BLaER1 treated with 17β-estradiol and CSF1 and Interleukin-3, amounts not matched to agents 10 nM and 100 nM (cell line): ENCODE data around the gene PRICKLE1.
A peak's percentile ranks its signal among the peaks of the same experiment; 100 is the strongest.

Experiments
- H3K27ac ChIP-seq, 11 experiments: shearing (Covaris generic); formaldehyde crosslinking; 2 replicates each; pipeline ENCODE4 v1.8.1; 2022
- H3K27me3 ChIP-seq, 11 experiments: shearing (Covaris generic); formaldehyde crosslinking; 2 replicates each; pipeline ENCODE4 v1.8.1; 2022
- H3K36me3 ChIP-seq, 11 experiments: shearing (Covaris generic); formaldehyde crosslinking; 2 replicates each; pipeline ENCODE4 v1.8.1; 2022
- H3K4me1 ChIP-seq, 10 experiments: shearing (Covaris generic); formaldehyde crosslinking; 2 replicates each; pipeline ENCODE4 v1.8.1; 2022
- H3K4me2 ChIP-seq, 11 experiments: shearing (Covaris generic); formaldehyde crosslinking; 2 replicates each; pipeline ENCODE4 v1.8.1; 2022
- H3K4me3 ChIP-seq, 10 experiments: shearing (Covaris generic); formaldehyde crosslinking; 2 replicates each; pipeline ENCODE4 v1.8.1; 2022
- H3K9ac ChIP-seq, 11 experiments: shearing (Covaris generic); formaldehyde crosslinking; 2 replicates each; pipeline ENCODE4 v1.8.1; 2022
- H3K9me3 ChIP-seq, 11 experiments: shearing (Covaris generic); formaldehyde crosslinking; replicated peaks in 1 of 11; 2 replicates each; pipeline ENCODE4 v1.8.1; 2022
- H4K20me1 ChIP-seq, 11 experiments: shearing (Covaris generic); formaldehyde crosslinking; 2 replicates each; pipeline ENCODE4 v1.8.1; 2022
- Cebpa-rat ChIP-seq, 11 experiments: shearing (Covaris generic); IDR thresholded peaks; 2 replicates each; pipeline ENCODE4 v1.8.1; 2022

Gene PRICKLE1

DNA sequence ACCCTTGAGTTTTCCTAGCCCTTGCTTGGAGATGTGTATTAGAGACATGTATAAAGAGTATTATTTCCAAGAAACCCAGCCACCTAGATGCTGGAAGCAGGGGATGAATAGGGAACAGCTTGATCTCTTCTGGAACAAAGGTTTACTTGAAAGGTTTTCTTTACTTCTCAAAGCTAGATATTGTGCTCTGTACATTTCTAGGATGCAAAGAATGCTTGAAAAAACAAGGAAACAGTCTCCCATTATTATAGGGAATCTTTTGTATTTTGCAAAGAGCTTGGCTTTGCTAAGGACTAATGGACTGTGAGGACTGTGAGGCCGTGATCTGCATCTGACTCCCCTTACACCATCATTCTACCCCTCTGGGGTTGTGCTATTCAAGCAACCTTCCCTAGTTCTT is 77.9 kb downstream of the PRICKLE1 start:
- no peak for TF ChIP-seq Cebpa-rat (IDR thresholded peaks at IDR 0.05)
- no peaks in the 10 kb centered on the region for H4K20me1 ChIP-seq

DNA sequence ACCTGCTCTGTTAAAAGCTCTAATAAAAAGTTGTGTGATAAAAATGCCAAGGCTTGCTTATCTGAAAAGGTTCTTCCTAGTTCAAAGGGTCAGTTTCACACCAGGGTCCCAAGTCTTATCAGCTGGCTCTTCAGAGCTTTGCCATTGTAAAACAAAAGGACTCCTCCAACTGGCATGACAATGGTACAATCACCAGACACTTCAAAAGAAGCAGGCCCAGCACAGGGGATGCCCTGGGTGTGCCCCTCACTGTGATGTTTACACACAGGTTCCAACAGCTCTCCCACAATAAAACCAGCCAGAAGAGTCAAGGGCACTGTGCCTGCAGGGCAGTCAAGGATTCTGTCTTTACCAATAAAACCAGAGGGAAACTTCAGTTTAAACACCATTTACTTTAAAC is 78.7 kb downstream of the PRICKLE1 start:
- Histone ChIP-seq H3K9me3 (peaks cover 0 to 5% (median 0%) of the 10 kb centered on the region in 11 experiments; a peak in 1 of 22 replicates), H3K27me3 (no peaks in the 10 kb centered on the region), H3K9ac (no peak overlapping the region), H3K4me1 (peaks cover 0 to 6% (median 0%) of the 10 kb centered on the region in 10 experiments; a peak in 1 of 20 replicates), H3K36me3 (no peaks in the 10 kb centered on the region), H4K20me1 (no peaks in the 10 kb centered on the region), H3K27ac (no peak overlapping the region), H3K4me3 (no peak overlapping the region), H3K4me2 (no peak overlapping the region)
- TF ChIP-seq Cebpa-rat (IDR thresholded peaks at IDR 0.05), result no peak

More for the DNA sequence above, 77.9 kb downstream of the PRICKLE1 start:
- Histone ChIP-seq H3K27me3 (no peaks in the 10 kb centered on the region), H3K9ac (no peak overlapping the region), H3K4me2 (no peak overlapping the region), H3K4me1 (peaks cover 0 to 6% (median 0%) of the 10 kb centered on the region in 10 experiments; a peak in 1 of 20 replicates), H3K4me3 (no peak overlapping the region), H3K27ac (no peak overlapping the region), H3K36me3 (no peaks in the 10 kb centered on the region), H3K9me3 (peaks cover 0 to 14% (median 4%) of the 10 kb centered on the region in 11 experiments; a peak in 8 of 22 replicates)

DNA sequence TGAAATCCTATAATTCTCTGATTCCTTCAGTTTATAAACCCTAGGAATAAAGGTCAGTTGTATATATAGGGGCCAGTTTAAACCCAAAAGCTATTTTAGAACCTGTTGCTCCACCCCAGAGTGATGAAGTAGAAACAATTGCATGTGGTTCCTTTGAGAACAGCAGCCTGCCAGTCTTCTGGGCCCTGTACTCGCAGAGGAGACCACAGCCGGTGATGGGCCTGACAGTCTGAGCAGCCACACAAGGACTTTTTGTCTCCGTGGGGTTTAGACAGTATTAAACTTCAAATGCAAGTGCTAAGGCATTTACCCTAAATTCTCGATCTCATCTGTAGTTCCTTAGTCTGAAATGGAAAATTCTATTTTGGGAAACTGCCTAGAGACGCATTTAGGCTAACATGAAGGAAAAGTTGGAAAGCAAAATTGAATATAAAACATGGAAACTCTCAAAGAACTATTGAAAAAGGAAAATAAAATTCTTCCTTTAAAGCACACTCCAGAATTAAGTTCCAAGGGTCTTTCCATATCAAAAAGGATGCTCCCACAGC is 80.6 kb downstream of the PRICKLE1 start:
- no peaks in the 10 kb centered on the region for H3K27me3 ChIP-seq
- no peak overlapping the region for H3K9ac ChIP-seq
- H3K27ac ChIP-seq, result no peak overlapping the region
- H3K9me3 ChIP-seq, result no peaks in the 10 kb centered on the region
- H4K20me1 ChIP-seq, result no peaks in the 10 kb centered on the region
- peaks cover 0 to 7% (median 0%) of the 10 kb centered on the region in 10 experiments; a peak in 3 of 20 replicates for H3K4me1 ChIP-seq
- H3K4me2 ChIP-seq, result no peak overlapping the region
- no peaks in the 10 kb centered on the region for H3K36me3 ChIP-seq
- H3K4me3 ChIP-seq, result no peak overlapping the region
- TF ChIP-seq Cebpa-rat (IDR thresholded peaks at IDR 0.05), result no peak

DNA sequence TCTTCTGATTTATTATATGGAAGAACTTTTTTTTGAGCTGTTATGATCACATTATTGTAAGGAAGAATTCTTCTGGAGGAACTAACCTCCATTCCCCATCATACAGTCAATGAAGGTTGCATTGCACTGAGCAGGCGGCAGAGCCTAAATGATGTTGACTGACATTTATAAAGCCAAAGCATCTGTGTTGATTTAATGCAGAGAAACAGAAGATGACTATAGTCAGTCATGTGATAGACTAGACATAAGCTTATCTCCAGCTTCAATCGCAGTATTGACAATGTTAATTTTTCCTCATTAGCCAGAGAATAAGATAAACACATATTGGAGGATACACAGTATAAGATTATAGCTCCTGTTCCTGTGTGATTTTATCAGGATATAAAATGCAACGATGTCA is 82.0 kb downstream of the PRICKLE1 start:
- no peak overlapping the region for H3K27ac ChIP-seq
- H3K4me3 ChIP-seq, result no peak overlapping the region
- no peaks in the 10 kb centered on the region for H4K20me1 ChIP-seq
- H3K27me3 ChIP-seq, result no peaks in the 10 kb centered on the region
- no peaks in the 10 kb centered on the region for H3K9me3 ChIP-seq
- no peak overlapping the region for H3K9ac ChIP-seq
- no peaks in the 10 kb centered on the region for H3K36me3 ChIP-seq
- TF ChIP-seq Cebpa-rat (IDR thresholded peaks at IDR 0.05), result no peak
- H3K4me2 ChIP-seq, result no peak overlapping the region
- H3K4me1 ChIP-seq, result peaks cover 0 to 7% (median 0%) of the 10 kb centered on the region in 10 experiments; a peak in 3 of 20 replicates

GRCh38 chr12:42507081-42507480 is 82.5 kb downstream of the PRICKLE1 start:
- no peak for TF ChIP-seq Cebpa-rat (IDR thresholded peaks at IDR 0.05)
- no peaks in the 10 kb centered on the region for H3K9me3 ChIP-seq
- H3K4me1 ChIP-seq, result peaks cover 0 to 7% (median 0%) of the 10 kb centered on the region in 10 experiments; a peak in 3 of 20 replicates
- no peaks in the 10 kb centered on the region for H3K27me3 ChIP-seq
- no peak overlapping the region for H3K27ac ChIP-seq
- H3K4me2 ChIP-seq, result no peak overlapping the region
- no peak overlapping the region for H3K9ac ChIP-seq
- no peaks in the 10 kb centered on the region for H4K20me1 ChIP-seq
- no peak overlapping the region for H3K4me3 ChIP-seq
- H3K36me3 ChIP-seq, result no peaks in the 10 kb centered on the region

DNA sequence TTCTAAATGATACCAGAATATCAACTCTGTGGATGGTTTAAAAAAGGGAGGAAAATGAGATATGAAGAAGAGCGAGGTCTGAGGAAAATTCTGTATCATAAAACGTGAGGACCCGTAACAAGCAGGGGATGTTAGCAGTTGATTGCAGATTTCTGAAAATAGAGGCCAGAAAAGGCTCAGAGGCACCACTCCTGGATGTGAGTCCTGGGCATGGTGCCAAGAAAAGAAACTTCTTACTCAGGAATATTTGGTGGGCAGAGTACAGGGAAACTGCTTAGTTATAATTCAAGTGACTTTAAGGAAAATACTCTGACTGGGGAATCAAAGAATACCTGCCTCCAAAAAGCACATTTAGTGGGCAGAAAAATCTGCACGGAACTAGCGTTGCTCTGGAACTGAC is 85.5 kb downstream of the PRICKLE1 start:
- Histone ChIP-seq H3K9ac (no peak overlapping the region), H3K36me3 (no peaks in the 10 kb centered on the region), H3K4me3 (no peak overlapping the region), H3K4me1 (peaks cover 0 to 7% (median 0%) of the 10 kb centered on the region in 10 experiments; a peak in 3 of 20 replicates), H3K27me3 (no peaks in the 10 kb centered on the region), H3K9me3 (no peaks in the 10 kb centered on the region), H3K4me2 (no peak overlapping the region), H3K27ac (no peak overlapping the region), H4K20me1 (no peaks in the 10 kb centered on the region)
- TF ChIP-seq Cebpa-rat (IDR thresholded peaks at IDR 0.05), result no peak

GRCh38 chr12:42502682-42503081 is 86.9 kb downstream of the PRICKLE1 start:
- Histone ChIP-seq H3K4me3 (no peak overlapping the region), H4K20me1 (no peaks in the 10 kb centered on the region), H3K9me3 (no peaks in the 10 kb centered on the region), H3K36me3 (no peaks in the 10 kb centered on the region), H3K27ac (no peak overlapping the region), H3K27me3 (no peaks in the 10 kb centered on the region), H3K9ac (no peak overlapping the region), H3K4me2 (no peak overlapping the region), H3K4me1 (peaks cover 0 to 7% (median 0%) of the 10 kb centered on the region in 10 experiments; a peak in 2 of 20 replicates)
- TF ChIP-seq Cebpa-rat (IDR thresholded peaks at IDR 0.05), result no peak

DNA sequence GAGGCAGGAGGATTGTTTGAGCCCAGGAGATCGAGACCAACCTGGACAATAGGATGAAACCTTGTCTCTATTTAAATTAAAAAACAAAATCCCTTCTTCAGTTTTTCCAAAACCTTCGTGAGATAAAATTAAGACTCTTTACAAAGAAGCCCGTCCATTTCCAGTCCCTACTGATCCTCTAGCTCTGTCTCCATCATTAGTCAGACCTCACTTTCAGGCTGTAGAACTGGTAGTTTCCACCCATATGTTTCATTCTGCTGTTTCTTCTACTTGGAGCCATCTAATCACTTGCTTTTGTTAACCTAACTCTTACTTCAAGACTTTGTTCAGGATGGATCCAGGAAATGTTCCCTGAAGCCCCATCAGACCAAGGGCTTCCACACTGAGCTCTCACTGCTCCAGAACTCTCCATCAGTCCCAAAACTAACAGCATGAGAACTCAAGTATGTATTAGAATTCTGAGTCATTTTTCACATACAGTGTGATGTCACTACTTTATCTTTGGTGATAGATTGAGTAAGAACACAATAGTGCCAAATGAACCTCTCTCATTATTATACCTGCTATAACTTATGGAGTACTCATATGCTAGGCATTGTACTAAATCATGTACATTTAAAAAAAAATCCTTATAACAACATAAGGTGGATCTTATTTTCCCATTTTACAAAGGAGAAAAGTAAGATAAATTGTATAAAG is 90.8 kb downstream of the PRICKLE1 start:
- H3K27ac ChIP-seq, result no peak overlapping the region
- no peaks in the 10 kb centered on the region for H3K9me3 ChIP-seq
- no peak overlapping the region for H3K9ac ChIP-seq
- H3K4me1 ChIP-seq, result no peaks in the 10 kb centered on the region
- H3K4me3 ChIP-seq, result no peak overlapping the region
- no peaks in the 10 kb centered on the region for H3K27me3 ChIP-seq
- no peaks in the 10 kb centered on the region for H3K36me3 ChIP-seq
- H3K4me2 ChIP-seq, result no peak overlapping the region
- H4K20me1 ChIP-seq, result no peaks in the 10 kb centered on the region
- TF ChIP-seq Cebpa-rat (IDR thresholded peaks at IDR 0.05), result no peak

GRCh38 chr12:42496886-42497285 is 92.7 kb downstream of the PRICKLE1 start:
- H3K27ac ChIP-seq, result no peak overlapping the region
- H4K20me1 ChIP-seq, result no peaks in the 10 kb centered on the region
- no peaks in the 10 kb centered on the region for H3K36me3 ChIP-seq
- no peak for TF ChIP-seq Cebpa-rat (IDR thresholded peaks at IDR 0.05)
- H3K4me1 ChIP-seq, result no peaks in the 10 kb centered on the region
- H3K9me3 ChIP-seq, result no peaks in the 10 kb centered on the region
- H3K4me3 ChIP-seq, result no peak overlapping the region
- H3K27me3 ChIP-seq, result no peaks in the 10 kb centered on the region
- H3K9ac ChIP-seq, result no peak overlapping the region
- no peak overlapping the region for H3K4me2 ChIP-seq

GRCh38 chr12:42495244-42495643 is 94.3 kb downstream of the PRICKLE1 start:
- H3K4me2 ChIP-seq, result no peak overlapping the region

More at GRCh38 chr12:42495244-42495643, 94.3 kb downstream of the PRICKLE1 start:
- Histone ChIP-seq H3K9ac (no peak overlapping the region), H3K27ac (no peak overlapping the region), H3K27me3 (no peaks in the 10 kb centered on the region), H4K20me1 (no peaks in the 10 kb centered on the region), H3K36me3 (no peaks in the 10 kb centered on the region), H3K4me3 (no peak overlapping the region), H3K9me3 (no peaks in the 10 kb centered on the region), H3K4me1 (no peaks in the 10 kb centered on the region)
- peak in 1 of 11 experiments; percentile 39; a peak in 2 of 22 replicates for TF ChIP-seq Cebpa-rat (IDR thresholded peaks at IDR 0.05)
